IMR-90 (cell line): ENCODE data around the gene DNAJC7. TPM values are rescaled to one million over a fixed set of nuclear protein-coding genes. Genes with fewer than 3 reads are reported as not detected.

Source experiments
- ATAC-seq: fragments of 200-7000 bp; cut with Tn5 transposase; 2 replicates; pipeline ENCODE4 v1.9.1; 2020; ENCODE audit warnings: low read depth, mild to moderate bottlenecking, moderate library complexity
- BruUV-seq: library from RNA; stranded (reverse); fragments of 400-500 nt; replicated peaks from 2 replicates; lab custom pipeline; 2021; lab: Mats Ljungman, UMichigan
- CTCF ChIA-PET: fragments of 300-600 bp; formaldehyde crosslinking; extraction: SDS; loops from one replicate; lab custom pipeline; 2021; ENCODE audit warnings: antibody characterized with exemption; lab: Yijun Ruan, JAX
- POLR2A ChIA-PET: fragments of 300-600 bp; sonication (Branson Sonifier 250); formaldehyde crosslinking; loops from one replicate; lab custom pipeline; 2022; ENCODE audit warnings: antibody characterized with exemption; ENCODE audit not compliant: unreplicated experiment; lab: Charles Lee
- DNase-seq: peaks from one replicate; pipeline ENCODE4 v3.0.0; 2013
- H2AFZ ChIP-seq: replicated peaks from 2 replicates; pipeline ENCODE3; 2013; ENCODE audit warnings: low read length, mild to moderate bottlenecking; ENCODE audit not compliant: poor library complexity
- H2AK5ac ChIP-seq: 2 replicates; pipeline ENCODE4 v1.6.1; 2013; ENCODE audit warnings: low read depth, low read length, inconsistent platforms
- H2AK9ac ChIP-seq: replicated peaks from 2 replicates; pipeline ENCODE3; 2013; ENCODE audit warnings: mild to moderate bottlenecking, low read depth, low read length, moderate library complexity; ENCODE audit not compliant: poor library complexity
- H2BK120ac ChIP-seq: 2 replicates; pipeline ENCODE4 v1.6.1; 2013; ENCODE audit warnings: low read depth, low read length, inconsistent platforms
- H2BK15ac ChIP-seq: 3 replicates; pipeline ENCODE4 v1.6.1; 2013; ENCODE audit warnings: low read depth, low read length, inconsistent platforms
- H2BK20ac ChIP-seq: 2 replicates; pipeline ENCODE4 v1.6.1; 2013; ENCODE audit warnings: low read depth, mild to moderate bottlenecking, inconsistent platforms, low read length, moderate library complexity
- H2BK5ac ChIP-seq: 2 replicates; pipeline ENCODE4 v1.6.1; 2013; ENCODE audit warnings: mild to moderate bottlenecking, low read depth, low read length, inconsistent platforms; ENCODE audit not compliant: poor library complexity, severe bottlenecking
- H3K14ac ChIP-seq: replicated peaks from 2 replicates; pipeline ENCODE4 v1.6.1; 2013; ENCODE audit warnings: low read depth, low read length, inconsistent platforms
- H3K18ac ChIP-seq: 2 replicates; pipeline ENCODE4 v1.6.1; 2013; ENCODE audit warnings: low read depth, low read length, control low read depth
- H3K23ac ChIP-seq: 2 replicates; pipeline ENCODE4 v1.6.1; 2013; ENCODE audit warnings: low read depth, low read length, inconsistent platforms
- H3K27ac ChIP-seq: 2 replicates; pipeline ENCODE4 v1.5.1; 2013; ENCODE audit warnings: mild to moderate bottlenecking, control low read depth, low read length; ENCODE audit not compliant: insufficient read depth
- H3K27me3 ChIP-seq: 2 replicates; pipeline ENCODE4 v1.6.1; 2013; ENCODE audit warnings: low read length; ENCODE audit not compliant: control insufficient read depth, insufficient read depth
- H3K36me3 ChIP-seq: 2 replicates; pipeline ENCODE4 v1.6.1; 2013; ENCODE audit warnings: low read length, mixed read lengths; ENCODE audit not compliant: control insufficient read depth, insufficient read depth
- H3K4ac ChIP-seq: 2 replicates; pipeline ENCODE4 v1.6.1; 2013; ENCODE audit warnings: low read depth, low read length, inconsistent platforms
- H3K4me1 ChIP-seq: 2 replicates; pipeline ENCODE4 v1.6.1; 2013; ENCODE audit warnings: low read length, mixed read lengths; ENCODE audit not compliant: control insufficient read depth, insufficient read depth
- H3K4me2 ChIP-seq: 2 replicates; pipeline ENCODE4 v1.6.1; 2013; ENCODE audit warnings: low read depth, mild to moderate bottlenecking, control low read depth, low read length, moderate library complexity
- H3K4me3 ChIP-seq: 2 replicates; pipeline ENCODE4 v1.5.1; 2013; ENCODE audit warnings: low read depth, mild to moderate bottlenecking, control low read depth, low read length, moderate library complexity; ENCODE audit not compliant: insufficient read depth
- H3K56ac ChIP-seq: 2 replicates; pipeline ENCODE4 v1.6.1; 2013; ENCODE audit warnings: low read length, inconsistent platforms; ENCODE audit not compliant: insufficient read depth; ENCODE audit errors: extremely low read depth
- H3K79me1 ChIP-seq, 2 experiments: 2 replicates each; pipeline ENCODE4 v1.6.1; 2013; ENCODE audit warnings: low read length in 2 of 2, inconsistent platforms in 1 of 2, low read depth in 1 of 2
- H3K9ac ChIP-seq: 2 replicates; pipeline ENCODE4 v1.6.1; 2013; ENCODE audit warnings: low read depth, low read length, control low read depth
- H3K9me1 ChIP-seq: 2 replicates; pipeline ENCODE4 v1.6.1; 2013; ENCODE audit warnings: low read length, inconsistent platforms; ENCODE audit not compliant: insufficient read depth
- H3K9me3 ChIP-seq: 2 replicates; pipeline ENCODE4 v1.6.1; 2013; ENCODE audit warnings: low read length; ENCODE audit not compliant: control insufficient read depth, insufficient read depth
- H4K20me1 ChIP-seq: 2 replicates; pipeline ENCODE4 v1.6.1; 2013; ENCODE audit warnings: low read length, inconsistent platforms; ENCODE audit not compliant: insufficient read depth
- H4K5ac ChIP-seq: 2 replicates; pipeline ENCODE4 v1.6.1; 2013; ENCODE audit warnings: mild to moderate bottlenecking, low read depth, low read length, control low read depth
- H4K8ac ChIP-seq, 2 experiments: 2 replicates each; pipeline ENCODE4 v1.6.1; 2013; ENCODE audit warnings: low read depth in 2 of 2, low read length in 2 of 2, control low read depth in 1 of 2, inconsistent platforms in 1 of 2
- H4K91ac ChIP-seq: 2 replicates; pipeline ENCODE4 v1.6.1; 2013; ENCODE audit warnings: low read depth, low read length, inconsistent platforms; ENCODE audit not compliant: insufficient read depth
- CHD1 ChIP-seq: IDR thresholded peaks from 2 replicates; pipeline ENCODE4 v1.6.1; 2012; ENCODE audit warnings: low read depth, low read length, improper control_type of control experiment
- FOS ChIP-seq: fragments of 150-350 bp; IDR thresholded peaks from 2 replicates; pipeline ENCODE4 v1.6.1; 2016; ENCODE audit warnings: low read depth, low read length
- MAFK ChIP-seq: IDR thresholded peaks from 2 replicates; pipeline ENCODE4 v1.6.1; 2012; ENCODE audit warnings: low read depth, low read length, improper control_type of control experiment
- RAD21 ChIP-seq: IDR thresholded peaks from 2 replicates; pipeline ENCODE4 v1.6.1; 2012; ENCODE audit warnings: low read length, improper control_type of control experiment
- WGBS, 2 experiments: methylation state at CpG; one replicate each; pipeline versions ENCODE4 v1.1.5 to v1.1.7; 2013; ENCODE audit warnings: missing lambda C conversion rate in 2 of 2; ENCODE audit not compliant: insufficient read length in 1 of 2; ENCODE audit errors: extremely low coverage in 2 of 2; 5-methylcytosine and 5-hydroxymethylcytosine counted together
- dilution Hi-C: fragments of 300-500 bp; cut with HindIII; formaldehyde crosslinking; loops from one replicate; pipeline ENCODE4 v1.14.3; 2018; ENCODE audit warnings: low sequenced_read_pairs; ENCODE audit not compliant: unreplicated experiment
- in situ Hi-C: fragments of 300-500 bp; cut with MboI; formaldehyde crosslinking; loops from 3 replicates; pipeline ENCODE4 v1.14.3; 2019; ENCODE audit warnings: low sequenced_read_pairs, inconsistent platforms, mixed read lengths
- intact Hi-C: fragments of 100-400 bp; cut with micrococcal nuclease; formaldehyde crosslinking; loops from 2 replicates; pipeline ENCODE4 v1.10.0; 2022
- polyA plus RNA-seq, 3 experiments: library from polyadenylated mRNA; depleted of rRNA; stranded (reverse); fragments of >200 nt; gene quantifications; 2 replicates each; pipeline ENCODE4 v1.2.3, GENCODE V29; 2012; ENCODE audit warnings: low replicate concordance in 1 of 3
- total RNA-seq: library from RNA; depleted of rRNA; stranded (reverse); fragments of >200 nt; gene quantifications from 2 replicates; pipeline ENCODE4 v1.2.3, GENCODE V29; 2012

DNAJC7 gene
- total and polyA plus RNA-seq, 2 of the 4 experiments (the other 2 are of a cell fraction) = 49.3 to 71.7 TPM

DNA sequence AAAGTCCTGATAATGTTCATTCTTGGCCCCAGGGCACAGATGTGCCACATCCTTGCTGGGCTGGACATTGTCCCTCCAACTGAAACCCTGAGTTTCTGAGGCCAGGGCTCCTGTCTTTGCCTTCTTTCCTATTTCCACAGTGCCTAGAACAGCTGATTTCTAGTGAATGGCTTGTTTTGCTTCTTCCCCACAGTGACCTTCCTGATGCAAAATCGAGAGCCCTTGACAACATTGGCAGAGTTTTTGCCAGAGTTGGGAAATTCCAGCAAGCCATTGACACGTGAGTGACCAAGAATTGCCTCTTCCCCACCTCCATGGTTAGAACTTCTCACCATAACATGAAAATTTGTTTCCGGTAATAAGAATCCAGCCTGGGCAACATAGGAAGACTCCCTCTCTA, 72.3 kb downstream of the DNAJC7 start:
- H4K91ac ChIP-seq = no peak overlapping the region
- dilution Hi-C loops (no loop called here), in situ Hi-C loops (no loop called here), intact Hi-C loops (no loop called here)
- no peak overlapping the region for H3K18ac ChIP-seq
- no peak overlapping the region for H2AFZ ChIP-seq
- H2BK20ac ChIP-seq = no peak overlapping the region
- no peaks in the 10 kb centered on the region for H3K9me3 ChIP-seq
- ATAC-seq (no peak), DNase-seq (no peak)
- POLR2A ChIA-PET = no interaction called here
- H3K27ac ChIP-seq = no peak overlapping the region
- H3K4ac ChIP-seq = no peak overlapping the region
- CTCF ChIA-PET = no interaction called here
- H3K27me3 ChIP-seq = no peaks in the 10 kb centered on the region
- no peak overlapping the region for H3K9ac ChIP-seq
- H2AK9ac ChIP-seq = no peak overlapping the region
- no peaks in the 10 kb centered on the region for H3K79me1 ChIP-seq
- no peaks in the 10 kb centered on the region for H4K20me1 ChIP-seq
- no peak overlapping the region for H3K23ac ChIP-seq
- H3K4me2 ChIP-seq = no peak overlapping the region
- H3K4me3 ChIP-seq = no peak overlapping the region
- H4K5ac ChIP-seq = no peak overlapping the region
- H4K8ac ChIP-seq = no peak overlapping the region
- 42% methylated on average over 2 of the region's 3 CpGs; no CpG with 5 or more reads in 1 of the 2 experiments for WGBS, 2 experiments
- H2BK15ac ChIP-seq = no peak overlapping the region
- H2AK5ac ChIP-seq = no peak overlapping the region
- H3K14ac ChIP-seq = no peak overlapping the region
- TF ChIP-seq RAD21 (no peak), FOS (no peak), MAFK (no peak), CHD1 (no peak)
- H3K36me3 ChIP-seq = no peaks in the 10 kb centered on the region
- no peaks in the 10 kb centered on the region for H3K4me1 ChIP-seq
- no TSS peak for BruUV-seq
- no peak overlapping the region for H3K56ac ChIP-seq
- no peak overlapping the region for H2BK120ac ChIP-seq
- peaks cover 5% of the 10 kb centered on the region; the same call in 1 of the 2 replicates for H3K9me1 ChIP-seq
- H2BK5ac ChIP-seq = no peak overlapping the region
